HepG2 (cell line): ENCODE data around the gene MRPL14. TPM values are rescaled to one million over a fixed set of nuclear protein-coding genes. Genes with fewer than 3 reads are reported as not detected.

Experiments used
- ADNP ChIP-seq: sonication (generic); formaldehyde crosslinking; IDR thresholded peaks from 2 replicates; pipeline ENCODE4 v1.4.0; 2020; ENCODE audit warnings: missing genetic modification reagents
- AFF4 ChIP-seq: sonication (generic); formaldehyde crosslinking; IDR thresholded peaks from 2 replicates; pipeline ENCODE4 v1.4.0; 2020; ENCODE audit warnings: missing genetic modification reagents
- ATF6 ChIP-seq: sonication (generic); formaldehyde crosslinking; conservative IDR thresholded peaks from 2 replicates; pipeline ENCODE4 v1.4.0; 2020; ENCODE audit warnings: missing genetic modification reagents
- ATF7 ChIP-seq, 2 experiments: fragments of 450-650 bp in 1 of 2; sonication (generic) in 1 of 2; formaldehyde crosslinking in 1 of 2; IDR thresholded peaks; 2 replicates each; pipeline versions ENCODE4 v1.4.0 to v1.6.1; 2016 to 2020; ENCODE audit warnings: antibody characterized with exemption in 1 of 2, mild to moderate bottlenecking in 1 of 2, missing genetic modification reagents in 1 of 2
- ETS1 ChIP-seq: sonication (generic); formaldehyde crosslinking; IDR thresholded peaks from 2 replicates; pipeline ENCODE4 v1.4.0; 2020; ENCODE audit warnings: missing genetic modification reagents
- FOXC1 ChIP-seq: sonication (generic); formaldehyde crosslinking; IDR thresholded peaks from 2 replicates; pipeline ENCODE4 v1.8.0; 2022; ENCODE audit warnings: mild to moderate bottlenecking, missing genetic modification reagents, borderline replicate concordance
- FOXO1 ChIP-seq: sonication (generic); formaldehyde crosslinking; IDR thresholded peaks from 2 replicates; pipeline ENCODE4 v1.4.0; 2020; ENCODE audit warnings: missing genetic modification reagents
- HNRNPK ChIP-seq: fragments of 200-400 bp; formaldehyde crosslinking; IDR thresholded peaks from 2 replicates; pipeline ENCODE4 v1.6.1; 2018; ENCODE audit warnings: low read length, low read depth, moderate library complexity, mild to moderate bottlenecking; ENCODE audit not compliant: poor library complexity, severe bottlenecking
- KDM4B ChIP-seq: sonication (generic); formaldehyde crosslinking; IDR thresholded peaks from 2 replicates; pipeline ENCODE4 v1.4.0; 2020; ENCODE audit warnings: missing genetic modification reagents
- MIER2 ChIP-seq: IDR thresholded peaks from 2 replicates; pipeline ENCODE4 v1.6.1; 2016; ENCODE audit warnings: missing biosample characterization, missing genetic modification reagents
- MTF2 ChIP-seq: sonication (generic); formaldehyde crosslinking; IDR thresholded peaks from 2 replicates; pipeline ENCODE4 v1.5.0; 2020; ENCODE audit warnings: missing genetic modification reagents, borderline replicate concordance
- MYNN ChIP-seq: sonication (generic); formaldehyde crosslinking; IDR thresholded peaks from 2 replicates; pipeline ENCODE4 v1.4.0; 2020; ENCODE audit warnings: mild to moderate bottlenecking, low read depth, missing genetic modification reagents
- NCOA2 ChIP-seq: sonication (generic); formaldehyde crosslinking; IDR thresholded peaks from 2 replicates; pipeline ENCODE4 v1.8.0; 2022; ENCODE audit warnings: inconsistent platforms
- REST ChIP-seq, 2 experiments: IDR thresholded peaks; 2 replicates each; pipeline ENCODE4 v1.6.1; 2011 to 2012; ENCODE audit warnings: low read length in 2 of 2, borderline replicate concordance in 1 of 2, low read depth in 1 of 2, mild to moderate bottlenecking in 1 of 2, moderate library complexity in 1 of 2
- ZNF205 ChIP-seq: IDR thresholded peaks from 2 replicates; pipeline ENCODE4 v1.6.1; 2018; ENCODE audit warnings: missing biosample characterization, missing genetic modification reagents
- ZNF292 ChIP-seq: sonication (generic); formaldehyde crosslinking; IDR thresholded peaks from 2 replicates; pipeline ENCODE4 v1.8.1; 2022; ENCODE audit warnings: mild to moderate bottlenecking, low read depth, missing genetic modification reagents, borderline replicate concordance
- ZNF800 ChIP-seq: sonication (generic); formaldehyde crosslinking; IDR thresholded peaks from 2 replicates; pipeline ENCODE4 v1.4.0; 2020; ENCODE audit warnings: missing genetic modification reagents
- polyA plus RNA-seq, 8 experiments: library from polyadenylated mRNA; depleted of rRNA in 3 of 8; stranded (reverse) in 7 of 8; unstranded in 1 of 8; fragments of >200 nt; fragmentation: Illumina TruSeq in 4 of 8; extraction: Trizol in 4 of 8; gene quantifications; 2 replicates each; pipeline versions ENCODE4 v1.2.1 to v1.2.3, GENCODE V29; 2011 to 2016; ENCODE audit warnings: low read depth in 4 of 8, missing spikeins in 1 of 8, mixed read lengths in 1 of 8; ENCODE audit not compliant: insufficient read depth in 1 of 8
- total RNA-seq, 5 experiments: library from RNA; depleted of rRNA; stranded (reverse); fragments of >200 nt; fragmentation: Illumina TruSeq; extraction: Trizol; gene quantifications; 2 replicates each; pipeline ENCODE4 v1.2.3, GENCODE V29; 2016; ENCODE audit warnings: low read depth in 1 of 5

MRPL14 gene
- total and polyA plus RNA-seq, 2 of the 13 experiments (the other 11 are each of a cell fraction or from before 2014, with no cell fraction given) = 157 to 178 TPM

GRCh38 chr6:44099192-44099591 lies 28.1 kb downstream of the MRPL14 start (continued):
- TF ChIP-seq ETS1 (CRISPR knock-in tag) (no peak), MYNN (CRISPR knock-in tag) (no peak), ZNF800 (CRISPR knock-in tag) (no peak), MIER2 (CRISPR knock-in tag) (0 out of 2 replicates have a peak, but pooled peaks have one; percentile 17), ATF6 (CRISPR knock-in tag) (no peak), FOXO1 (CRISPR knock-in tag) (no peak), AFF4 (CRISPR knock-in tag) (no peak), HNRNPK (no peak), FOXC1 (CRISPR knock-in tag) (no peak), NCOA2 (CRISPR knock-in tag) (0 out of 2 replicates have a peak, but pooled peaks have one; percentile 20), ZNF292 (CRISPR knock-in tag) (no peak), MTF2 (0 out of 2 replicates have a peak, but pooled peaks have one; percentile 36), ATF7 (IDR thresholded peaks at IDR 0.05) (no peak), ATF7 (CRISPR knock-in tag; IDR thresholded peaks at IDR 0.05) (no peak), ADNP (CRISPR knock-in tag) (no peak), REST (IDR thresholded peaks at IDR 0.05; ENCODE audit: borderline replicate concordance in 1 of 2, low read depth in 1 of 2, low read length in 2 of 2) (no peak), KDM4B (CRISPR knock-in tag) (no peak), ZNF205 (0 out of 2 replicates have a peak, but pooled peaks have one; percentile 36)
